ENCODE results near the gene CCDC97. TPM values are rescaled to one million over a fixed set of nuclear protein-coding genes. Genes with fewer than 3 reads are reported as not detected.

CCDC97 gene
- total and polyA plus RNA-seq, 7 donors: 8.7 to 23.1 (median 11.3) TPM

GRCh38 chr19:41330946-41331678 lies 21.1 kb downstream of the CCDC97 start:
- WGBS, 2 donors: 35 to 76% methylated on average over 47 of the region's 47 CpGs
- Histone ChIP-seq H3K9me3 (no peaks in the 10 kb centered on the region), H3K4me1 (peaks cover 0 to 21% (median 11%) of the 10 kb centered on the region in 4 donors), H3K27me3 (no peaks in the 10 kb centered on the region), H3K4me3 (no peak overlapping the region), H3K27ac (no peak overlapping the region), H3K36me3 (peaks cover 0 to 56% (median 16%) of the 10 kb centered on the region in 4 donors)
- no peak for TF ChIP-seq POLR2A (IDR thresholded peaks at IDR 0.05)
- intact Hi-C loops (cut with DNase I): no loop called here
- no peak for DNase-seq

GRCh38 chr19:41332000-41332399 lies 22.0 kb downstream of the CCDC97 start:
- Histone ChIP-seq H3K27ac (no peak overlapping the region), H3K27me3 (no peaks in the 10 kb centered on the region), H3K36me3 (peaks cover 0 to 65% (median 17%) of the 10 kb centered on the region in 4 donors), H3K4me3 (no peak overlapping the region), H3K4me1 (peaks cover 0 to 13% (median 4%) of the 10 kb centered on the region in 4 donors), H3K9me3 (no peaks in the 10 kb centered on the region)
- TF ChIP-seq EP300 (IDR thresholded peaks at IDR 0.05) (no peak), POLR2A (IDR thresholded peaks at IDR 0.05) (no peak), POLR2AphosphoS5 (IDR thresholded peaks at IDR 0.05) (no peak)
- TF ChIP-seq, protein P1, sequence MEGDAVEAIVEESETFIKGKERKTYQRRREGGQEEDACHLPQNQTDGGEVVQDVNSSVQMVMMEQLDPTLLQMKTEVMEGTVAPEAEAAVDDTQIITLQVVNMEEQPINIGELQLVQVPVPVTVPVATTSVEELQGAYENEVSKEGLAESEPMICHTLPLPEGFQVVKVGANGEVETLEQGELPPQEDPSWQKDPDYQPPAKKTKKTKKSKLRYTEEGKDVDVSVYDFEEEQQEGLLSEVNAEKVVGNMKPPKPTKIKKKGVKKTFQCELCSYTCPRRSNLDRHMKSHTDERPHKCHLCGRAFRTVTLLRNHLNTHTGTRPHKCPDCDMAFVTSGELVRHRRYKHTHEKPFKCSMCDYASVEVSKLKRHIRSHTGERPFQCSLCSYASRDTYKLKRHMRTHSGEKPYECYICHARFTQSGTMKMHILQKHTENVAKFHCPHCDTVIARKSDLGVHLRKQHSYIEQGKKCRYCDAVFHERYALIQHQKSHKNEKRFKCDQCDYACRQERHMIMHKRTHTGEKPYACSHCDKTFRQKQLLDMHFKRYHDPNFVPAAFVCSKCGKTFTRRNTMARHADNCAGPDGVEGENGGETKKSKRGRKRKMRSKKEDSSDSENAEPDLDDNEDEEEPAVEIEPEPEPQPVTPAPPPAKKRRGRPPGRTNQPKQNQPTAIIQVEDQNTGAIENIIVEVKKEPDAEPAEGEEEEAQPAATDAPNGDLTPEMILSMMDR (IDR thresholded peaks at IDR 0.05): no peak
- 89 to 93% methylated on average over 16 of the region's 16 CpGs for WGBS, 2 donors
- DNase-seq: no peak
- intact Hi-C loops (cut with DNase I): no loop called here

- Histone ChIP-seq H3K27ac (no peak overlapping the region), H3K9me3 (no peaks in the 10 kb centered on the region), H3K36me3 (peaks cover 0 to 69% (median 19%) of the 10 kb centered on the region in 4 donors), H3K4me1 (peaks cover 0 to 9% (median 4%) of the 10 kb centered on the region in 4 donors), H3K27me3 (no peaks in the 10 kb centered on the region), H3K4me3 (no peak overlapping the region)
- no peak for DNase-seq
- TF ChIP-seq POLR2AphosphoS5 (IDR thresholded peaks at IDR 0.05): no peak
- no peak for TF ChIP-seq EP300 (IDR thresholded peaks at IDR 0.05)
- no peak for TF ChIP-seq POLR2A (IDR thresholded peaks at IDR 0.05)
- TF ChIP-seq, protein P1 (IDR thresholded peaks at IDR 0.05): no peak
- intact Hi-C loops (cut with DNase I): no loop called here
- WGBS, 2 donors: 80 to 91% methylated on average over 5 of the region's 5 CpGs
Measured at GRCh38 chr19:41332468-41332867, 22.5 kb downstream of the CCDC97 start.

DNA sequence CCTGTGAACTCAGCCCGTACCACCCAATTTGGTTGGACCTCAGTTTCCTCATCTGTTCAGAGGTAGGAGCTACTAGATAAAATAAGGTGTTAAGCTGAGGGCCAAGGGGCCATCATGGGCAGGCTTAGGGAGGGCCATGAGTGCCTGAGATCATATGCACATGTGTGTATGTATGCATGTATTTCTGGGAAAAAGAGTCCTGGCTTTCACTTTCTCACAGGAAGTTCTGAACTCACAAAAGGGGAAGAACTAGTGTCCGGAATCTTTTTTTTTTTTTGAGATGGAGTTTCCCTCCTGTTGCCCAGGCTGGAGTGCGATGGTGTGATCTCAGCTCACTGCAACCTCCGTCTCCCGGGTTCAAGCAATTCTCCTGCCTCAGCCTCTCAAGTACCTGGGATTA lies 24.8 kb downstream of the CCDC97 start:
- TF ChIP-seq, protein P1 (IDR thresholded peaks at IDR 0.05): no peak
- TF ChIP-seq EP300 (IDR thresholded peaks at IDR 0.05): no peak
- no peak for TF ChIP-seq POLR2A (IDR thresholded peaks at IDR 0.05)
- TF ChIP-seq POLR2AphosphoS5 (IDR thresholded peaks at IDR 0.05): no peak
- Histone ChIP-seq H3K9me3 (no peaks in the 10 kb centered on the region), H3K4me3 (no peak overlapping the region), H3K27me3 (no peaks in the 10 kb centered on the region), H3K4me1 (no peaks in the 10 kb centered on the region), H3K27ac (peak overlapping the region in 2 of 4 donors; percentile 4 to 5), H3K36me3 (peaks cover 0 to 73% (median 16%) of the 10 kb centered on the region in 4 donors)
- WGBS, 2 donors: 67 to 82% methylated on average over 5 of the region's 5 CpGs
- DNase-seq: no peak
- intact Hi-C loops (cut with DNase I): no loop called here

DNA sequence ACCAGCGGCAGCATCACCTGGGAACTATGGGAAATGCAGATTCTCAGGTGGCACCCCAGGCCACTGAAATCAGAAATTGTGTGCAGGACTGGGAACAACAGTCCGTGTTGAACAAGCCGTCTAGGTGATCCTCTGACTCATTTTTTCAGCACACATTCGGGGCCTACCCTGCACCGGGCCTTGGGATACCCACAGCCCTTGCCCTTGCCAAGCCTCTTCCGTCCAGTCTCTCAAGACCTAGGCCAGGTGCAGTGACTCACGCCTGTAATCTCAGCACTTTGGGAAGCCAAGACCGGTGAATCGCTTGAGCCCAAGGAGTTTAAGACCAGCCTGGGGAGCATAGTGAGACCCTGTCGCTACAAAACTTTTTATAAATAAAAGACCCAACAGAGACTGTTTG lies 25.5 kb downstream of the CCDC97 start:
- H3K27me3 ChIP-seq: no peaks in the 10 kb centered on the region
- WGBS, 2 donors: 93 to 95% methylated on average over 10 of the region's 10 CpGs
- no peak for TF ChIP-seq POLR2A (IDR thresholded peaks at IDR 0.05)
- TF ChIP-seq, protein P1 (IDR thresholded peaks at IDR 0.05): no peak
- no peak for TF ChIP-seq EP300 (IDR thresholded peaks at IDR 0.05)
- H3K27ac ChIP-seq: no peak overlapping the region
- intact Hi-C loops (cut with DNase I): no loop called here
- no peaks in the 10 kb centered on the region for H3K4me1 ChIP-seq
- H3K4me3 ChIP-seq: no peak overlapping the region
- no peaks in the 10 kb centered on the region for H3K9me3 ChIP-seq
- H3K36me3 ChIP-seq: peaks cover 0 to 72% (median 15%) of the 10 kb centered on the region in 4 donors
- DNase-seq: no peak

Measured in sigmoid colon (tissue), 7 donors.